Colon (tissue), 2 donors: Measurements from ENCODE around the gene NR4A2.

Experiments
- FAIRE-seq: peaks from 2 replicates; lab custom pipeline; 2012; peaks lifted over from hg19 to GRCh38; lab: Jason Lieb, UNC
- donor health status: control.
- donor health status: control.

NR4A2 gene

DNA sequence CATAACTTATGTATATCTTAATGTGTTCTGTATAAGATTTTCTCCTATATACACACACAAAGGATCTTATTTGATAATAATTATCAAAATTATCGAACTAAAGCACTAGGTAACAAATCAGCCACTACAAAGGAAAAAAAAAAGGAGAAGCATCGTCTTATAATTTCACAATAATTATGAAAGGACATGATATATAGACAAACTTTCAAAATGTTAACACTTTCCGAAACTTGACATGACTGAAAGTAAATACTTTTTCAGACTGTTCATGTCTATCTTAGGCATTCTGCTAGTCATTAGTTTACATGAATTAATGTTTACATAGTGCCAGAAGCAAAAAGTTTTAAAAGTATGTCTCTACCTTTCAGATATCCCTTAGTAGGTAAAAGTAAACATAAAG lies 7.3 kb upstream of the NR4A2 start:
- FAIRE-seq: no peak

DNA sequence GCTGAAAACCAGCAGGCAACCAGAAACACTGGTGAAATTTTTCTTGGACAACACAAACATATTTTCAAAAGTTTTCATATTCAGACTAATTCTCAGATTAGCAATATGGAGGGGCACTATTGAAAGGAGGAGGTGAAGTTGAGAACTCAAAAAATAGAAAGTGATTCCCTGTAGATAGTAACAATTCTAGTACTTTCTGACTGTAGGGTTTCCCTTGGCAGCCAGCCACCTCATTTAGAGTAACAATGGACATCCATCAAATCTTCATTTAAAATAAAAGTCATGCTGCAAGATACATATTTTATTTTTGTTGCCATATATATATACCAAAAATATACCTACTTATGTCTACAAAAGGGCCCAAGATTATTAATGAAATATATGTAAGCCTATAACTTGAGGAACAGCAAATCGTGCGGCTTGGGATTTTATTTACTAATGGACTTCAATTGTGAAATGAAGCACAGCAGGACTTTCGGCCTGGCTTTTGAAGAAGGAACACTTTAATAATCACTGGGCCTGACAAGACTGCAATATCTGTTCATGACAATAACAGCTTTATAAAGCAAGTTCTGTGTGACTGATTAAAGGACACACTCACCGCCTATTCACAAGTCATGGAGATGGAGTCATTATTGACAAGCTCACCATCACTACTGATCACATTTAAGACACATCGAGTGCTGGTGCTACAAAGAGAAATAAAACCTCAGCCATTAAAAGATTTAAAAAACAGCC lies 6.8 kb upstream of the NR4A2 start:
- no peak for FAIRE-seq

DNA sequence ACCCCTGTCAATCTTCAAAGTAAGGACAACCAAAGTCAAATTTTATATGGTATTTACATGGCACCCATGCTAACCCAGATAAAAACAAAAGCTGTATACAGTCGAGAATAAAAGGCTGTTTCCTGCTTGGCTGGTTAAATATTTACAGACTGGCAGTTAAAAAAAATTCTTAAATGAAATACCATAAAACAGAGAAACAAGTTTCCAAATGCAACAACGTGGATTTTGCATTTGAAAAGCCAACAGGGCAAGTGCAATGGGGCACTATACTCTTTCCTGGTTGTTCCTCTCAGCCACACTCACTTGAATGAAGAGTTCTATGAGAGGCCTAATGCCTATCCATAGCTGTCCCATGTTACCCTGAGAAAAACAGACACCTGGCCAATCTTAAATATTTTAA lies 6.1 kb upstream of the NR4A2 start:
- FAIRE-seq: no peak

DNA sequence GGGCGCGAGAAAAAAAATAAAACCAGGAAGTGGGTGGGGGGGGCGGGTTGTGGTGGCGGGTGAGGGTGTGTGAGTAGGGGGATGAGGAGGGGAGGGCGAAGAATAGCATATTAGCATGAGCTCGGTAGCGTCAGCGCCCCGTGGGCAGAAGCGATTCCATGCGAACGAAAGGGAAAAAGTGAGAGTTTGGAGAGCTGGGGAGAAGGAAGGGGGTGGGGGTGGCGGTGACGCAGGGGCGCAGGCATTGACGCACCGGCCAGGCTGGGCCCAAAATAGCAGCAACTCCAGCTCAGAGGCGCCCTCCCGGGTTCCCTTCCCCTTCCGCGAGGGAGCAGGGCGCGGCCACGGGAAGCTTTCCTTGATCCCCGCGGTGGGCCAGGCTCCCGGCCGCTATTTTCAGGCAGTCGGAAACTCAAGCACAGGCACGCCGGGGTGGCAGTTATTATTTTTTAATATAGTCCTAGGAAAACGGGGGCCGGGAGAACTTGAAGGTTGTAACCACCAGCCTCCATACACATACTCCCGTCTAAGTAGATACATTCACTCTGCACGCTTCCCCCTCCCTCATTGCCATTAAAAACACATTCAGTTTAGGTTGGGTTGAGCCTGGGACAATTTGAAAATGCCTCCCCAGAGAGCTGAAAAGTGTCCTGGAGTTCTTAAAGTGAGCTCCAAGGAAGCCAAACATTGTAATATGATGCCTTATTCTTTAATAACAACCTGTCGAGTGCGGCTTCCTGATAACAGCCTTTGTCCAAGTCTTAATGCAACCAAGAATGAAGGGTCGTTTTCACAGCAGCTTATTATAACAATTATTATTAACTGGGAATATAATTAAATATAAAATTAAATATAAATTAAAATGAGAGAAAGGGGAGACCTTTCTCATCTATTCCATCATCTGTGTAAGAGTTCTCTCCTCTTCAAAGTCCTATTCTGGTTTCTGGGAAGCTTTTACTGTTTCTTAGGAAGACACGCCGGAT lies 2.3 kb upstream of the NR4A2 start:
- FAIRE-seq: no peak

DNA sequence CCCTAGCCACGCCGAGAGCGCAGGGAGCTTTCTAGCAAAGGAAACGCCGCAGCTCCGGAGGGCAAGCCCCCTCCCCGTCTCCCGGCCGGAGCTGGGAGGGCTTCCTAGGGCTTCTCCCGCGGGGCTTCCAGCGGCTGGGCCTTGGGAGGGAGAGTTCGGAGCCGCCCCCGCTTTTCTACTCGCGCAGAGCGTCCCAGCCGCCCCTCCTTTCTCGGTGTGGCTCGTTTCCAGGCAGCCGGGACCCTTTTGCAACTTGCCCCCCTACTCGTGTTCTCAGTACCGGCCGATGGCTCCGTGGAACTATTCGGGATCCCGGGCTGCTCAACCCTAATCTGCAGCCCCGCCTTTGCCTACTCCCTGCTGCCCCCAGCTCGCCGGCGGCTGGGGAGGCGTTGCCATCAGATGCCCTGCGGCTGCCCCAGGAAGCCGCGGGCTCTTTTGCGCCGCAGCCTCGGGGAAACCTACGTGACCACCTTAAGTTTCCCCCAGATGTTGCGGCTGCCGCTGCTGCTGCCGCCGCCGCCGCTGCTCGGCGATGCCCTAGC lies 1.5 kb upstream of the NR4A2 start:
- FAIRE-seq: no peak

DNA sequence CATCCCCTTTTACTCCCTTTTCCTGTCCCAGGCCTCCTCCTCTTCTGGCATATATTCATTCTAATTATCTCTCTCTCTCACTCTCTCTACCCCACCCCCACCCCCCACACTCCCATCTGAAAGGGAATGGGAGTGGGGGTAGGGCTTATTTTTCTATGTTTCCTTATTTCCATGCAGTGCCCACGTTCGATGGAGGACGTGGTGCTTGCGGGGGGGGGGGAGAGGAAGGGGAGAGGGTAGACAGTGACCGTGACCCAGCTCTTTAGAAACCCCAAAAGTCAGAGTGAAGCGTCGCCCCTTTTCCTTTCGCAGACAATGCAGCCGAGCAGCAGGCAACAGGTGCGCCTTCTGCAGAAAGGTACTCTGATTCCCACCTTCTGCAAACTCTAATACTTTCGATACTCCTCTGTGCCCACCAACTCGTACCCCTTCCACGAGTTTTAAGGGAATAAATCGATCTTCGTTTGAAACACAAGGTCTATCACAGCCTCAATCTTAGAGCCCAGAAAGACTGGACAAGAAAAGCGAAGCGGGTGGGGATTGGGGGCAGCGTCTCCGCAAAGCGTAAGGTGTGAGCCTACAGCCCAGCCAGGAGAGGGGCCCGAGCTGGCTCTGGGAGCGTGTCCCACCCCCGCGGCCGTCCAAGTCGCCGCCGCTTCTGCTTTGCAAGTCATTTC lies 891 bp upstream of the NR4A2 start:
- FAIRE-seq: no peak

DNA sequence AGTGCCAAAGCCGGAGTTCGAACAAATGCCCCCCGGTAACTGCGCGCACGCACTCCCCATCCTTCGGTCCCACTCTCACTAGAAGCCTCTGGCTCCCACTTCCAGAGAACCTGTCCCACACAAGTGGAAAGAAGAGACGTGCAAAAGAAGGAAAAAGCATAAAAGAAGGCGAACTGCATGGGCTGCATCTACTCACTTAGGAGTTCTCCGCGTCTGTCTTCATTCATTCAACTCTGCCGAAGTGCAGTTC lies 312 bp downstream of the NR4A2 start:
- no peak for FAIRE-seq

DNA sequence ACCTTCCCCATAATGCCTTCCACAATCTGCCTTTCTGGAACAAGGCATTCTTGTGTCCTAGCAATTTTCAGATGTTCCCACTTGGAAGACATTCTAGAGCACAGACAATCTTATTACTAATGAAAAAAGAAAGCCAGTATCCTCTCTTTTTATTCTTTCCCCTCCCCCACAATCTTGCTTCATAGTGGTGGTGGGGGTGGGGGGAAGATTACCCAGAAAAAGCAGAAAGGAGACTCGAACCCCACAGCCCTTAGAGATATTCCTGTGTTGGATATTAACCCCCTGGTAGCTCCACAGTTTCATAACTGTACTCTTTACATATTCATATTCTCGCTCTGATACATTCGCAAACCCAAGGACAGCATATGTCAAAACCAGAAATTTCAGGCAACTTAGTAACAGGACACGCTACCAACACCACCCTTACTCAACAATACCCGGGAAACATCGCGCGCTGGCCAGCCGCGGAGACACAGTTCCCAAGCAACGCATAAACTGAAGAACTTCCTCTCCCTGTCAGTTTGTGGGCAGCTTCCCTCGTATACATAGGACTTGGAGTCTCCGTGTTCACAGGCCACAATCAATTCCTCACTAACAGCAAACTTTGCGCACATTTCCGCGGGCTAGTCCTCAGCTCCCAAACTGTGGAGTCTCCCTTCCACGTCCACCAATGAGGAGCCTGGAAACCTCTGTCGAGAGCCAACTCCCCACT lies 793 bp downstream of the NR4A2 start:
- FAIRE-seq: no peak

DNA sequence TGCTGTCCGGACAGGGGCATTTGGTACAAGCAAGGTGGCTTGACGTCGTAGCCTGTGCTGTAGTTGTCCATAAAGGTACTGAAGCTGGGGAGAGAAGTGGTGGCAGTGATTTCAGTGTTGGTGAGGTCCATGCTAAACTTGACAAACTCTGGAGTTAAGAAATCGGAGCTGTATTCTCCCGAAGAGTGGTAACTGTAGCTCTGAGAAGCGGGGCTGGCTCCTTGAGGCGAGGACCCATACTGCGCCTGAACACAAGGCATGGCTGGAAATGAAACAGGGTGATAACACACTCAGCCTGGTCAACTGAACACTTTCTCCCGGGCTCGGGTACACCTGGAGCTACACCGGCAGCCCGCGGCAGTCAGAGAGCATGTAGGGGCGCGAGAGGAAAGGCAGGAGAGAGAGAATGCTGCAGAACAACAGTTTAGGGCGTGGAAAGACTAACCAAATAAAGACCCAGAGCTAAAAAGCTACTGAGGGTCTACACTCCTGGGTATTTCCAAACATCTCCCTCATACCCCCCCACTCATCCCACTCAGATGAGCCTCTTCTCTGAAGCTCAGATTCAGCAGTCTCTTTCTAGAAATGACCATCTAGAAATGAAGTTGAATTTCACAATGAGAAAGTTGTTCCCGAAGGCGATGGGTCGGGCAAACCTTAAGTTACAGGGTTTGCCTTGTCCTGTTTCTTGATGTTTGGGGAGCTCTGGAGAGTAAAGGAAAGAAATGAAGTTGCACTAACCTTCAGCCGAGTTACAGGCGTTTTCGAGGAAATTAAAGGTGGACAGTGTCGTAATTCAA lies 2.4 kb downstream of the NR4A2 start:
- FAIRE-seq: no peak

DNA sequence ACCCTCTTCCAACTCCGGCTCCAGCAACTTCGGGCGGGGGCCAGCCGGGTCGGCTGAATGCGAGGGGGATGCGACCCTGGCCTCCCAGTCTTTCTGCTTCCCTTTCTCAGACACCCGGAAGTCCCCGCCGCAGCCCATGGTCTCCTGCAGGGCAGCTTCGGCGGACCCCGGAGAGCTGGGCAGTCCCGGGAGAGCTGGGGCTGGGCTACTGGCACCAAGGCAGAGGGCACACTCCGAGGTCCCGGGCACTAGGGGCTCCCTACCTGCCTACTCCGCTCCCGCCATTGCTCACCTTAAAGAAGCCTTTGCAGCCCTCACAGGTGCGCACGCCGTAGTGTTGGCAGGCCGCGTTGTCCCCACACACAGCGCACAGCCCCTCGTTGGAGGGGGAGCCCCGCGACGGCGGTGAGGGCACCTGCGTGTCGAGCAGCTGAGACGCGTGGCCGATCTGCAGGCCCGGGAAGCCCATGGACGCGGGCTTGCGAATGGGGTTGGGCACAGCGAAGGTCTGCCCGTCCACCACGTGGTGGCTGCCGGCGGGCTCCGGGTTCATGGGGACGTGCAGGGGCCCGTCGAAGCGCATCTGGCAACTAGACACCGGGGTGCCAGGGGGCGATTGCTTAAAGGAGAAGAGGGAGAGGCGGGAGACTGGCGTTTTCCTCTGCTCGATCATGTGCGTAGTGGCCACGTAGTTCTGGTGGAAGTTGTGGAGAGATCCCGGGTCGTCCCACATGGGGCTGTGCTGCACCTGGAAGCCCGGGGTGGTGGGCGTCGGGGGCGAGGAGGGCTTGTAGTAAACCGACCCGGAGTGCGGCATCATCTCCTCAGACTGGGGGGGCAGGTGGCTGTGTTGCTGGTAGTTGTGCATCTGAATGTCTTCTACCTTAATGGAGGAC lies 3.2 kb downstream of the NR4A2 start:
- FAIRE-seq: no peak

DNA sequence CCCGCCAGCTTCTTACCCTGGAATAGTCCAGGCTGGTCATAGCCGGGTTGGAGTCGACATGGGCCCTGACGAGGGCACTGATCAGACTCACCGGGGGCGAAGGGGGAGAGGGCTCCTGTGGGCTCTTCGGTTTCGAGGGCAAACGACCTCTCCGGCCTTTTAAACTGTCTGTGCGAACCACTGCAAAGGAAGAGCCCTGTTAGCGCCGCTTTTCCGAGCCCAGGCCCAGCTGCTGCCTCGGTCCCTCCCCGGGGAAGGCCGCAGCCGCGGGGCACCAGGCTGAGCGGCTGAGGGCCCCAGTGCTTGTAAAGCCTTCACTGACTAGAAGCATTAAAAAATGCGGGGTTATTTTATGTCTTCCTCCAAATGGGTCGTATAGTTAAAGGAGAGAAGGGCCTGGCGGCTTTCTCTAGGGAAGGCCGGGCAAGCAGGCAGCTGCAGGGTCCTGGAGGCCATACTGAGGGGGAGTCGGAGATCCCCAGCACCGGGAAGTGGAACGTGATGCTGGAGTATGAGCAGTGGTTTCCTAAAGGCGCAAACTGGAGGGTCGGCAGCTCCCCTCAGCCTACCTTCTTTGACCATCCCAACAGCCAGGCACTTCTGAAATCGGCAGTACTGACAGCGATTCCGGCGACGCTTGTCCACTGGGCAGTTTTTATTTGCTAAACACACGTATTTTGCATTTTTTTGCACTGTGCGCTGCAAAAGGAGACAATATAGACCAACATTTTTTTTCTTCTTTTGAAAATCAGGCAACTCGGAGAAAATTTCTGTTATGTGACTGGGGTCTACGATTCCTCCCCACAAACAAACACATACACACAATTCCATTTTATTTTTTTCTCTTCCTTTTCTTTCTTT lies 4.5 kb downstream of the NR4A2 start:
- FAIRE-seq: no peak

DNA sequence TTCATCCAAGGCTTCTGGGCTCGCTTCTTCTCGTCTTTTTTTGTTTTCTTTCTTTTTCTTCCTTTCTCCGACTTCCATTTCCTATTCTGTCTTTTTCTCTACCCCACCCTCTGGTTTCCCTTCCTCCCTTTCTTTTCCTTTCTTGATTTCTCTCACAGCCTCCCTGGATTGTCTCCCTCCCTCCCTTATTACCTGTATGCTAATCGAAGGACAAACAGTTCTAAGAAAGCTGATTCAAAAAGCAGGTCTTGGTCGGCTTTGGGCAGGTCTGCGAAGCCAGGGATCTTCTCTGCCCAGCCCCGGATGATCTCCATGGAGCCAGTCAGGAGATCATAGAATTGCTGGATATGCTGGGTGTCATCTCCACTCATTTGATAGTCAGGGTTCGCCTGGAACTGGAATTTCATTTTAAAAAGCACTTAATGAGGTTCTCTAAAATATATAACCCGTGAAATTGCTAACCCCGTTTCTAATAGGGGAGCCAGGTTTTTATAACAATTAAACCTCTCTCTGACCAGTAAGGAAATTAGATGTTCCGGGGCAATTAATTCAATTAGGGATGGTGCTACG lies 5.9 kb downstream of the NR4A2 start:
- no peak for FAIRE-seq

DNA sequence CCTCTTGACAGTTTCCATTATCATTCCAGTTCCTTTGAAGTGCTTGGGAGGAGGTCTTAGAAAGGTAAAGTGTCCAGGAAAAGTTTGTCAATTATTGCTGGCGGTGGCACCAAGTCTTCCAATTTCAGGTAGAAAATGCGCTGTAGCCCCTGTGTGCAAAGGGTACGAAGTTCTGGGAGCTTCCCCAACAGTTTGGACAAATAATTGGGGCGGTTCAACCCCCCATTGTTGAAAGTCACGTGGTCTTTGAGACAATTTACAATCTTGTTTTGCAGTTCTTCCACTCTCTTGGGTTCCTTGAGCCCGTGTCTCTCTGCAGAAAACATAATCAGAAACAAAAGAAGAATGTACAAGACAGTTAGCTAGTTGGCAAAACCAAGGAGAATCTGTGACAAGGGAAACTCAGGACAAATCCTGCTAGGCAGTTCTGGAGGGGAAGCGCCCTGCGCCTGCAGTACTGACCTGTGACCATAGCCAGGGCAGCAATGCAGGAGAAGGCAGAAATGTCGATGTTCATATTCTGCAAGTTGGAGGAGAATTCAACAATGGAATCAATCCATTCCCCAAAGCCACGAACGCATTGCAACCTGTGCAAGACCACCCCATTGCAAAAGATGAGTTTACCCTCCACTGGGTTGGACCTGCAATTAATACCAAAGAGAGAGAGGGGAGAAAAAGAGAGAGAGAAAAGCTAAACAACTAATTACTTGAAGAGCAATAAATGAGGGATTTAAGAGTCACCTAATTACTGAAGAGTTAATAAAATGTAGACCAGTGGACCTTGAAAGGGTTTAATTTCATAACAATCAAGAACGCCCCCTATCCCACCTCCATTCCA lies 6.6 kb downstream of the NR4A2 start:
- FAIRE-seq: no peak

DNA sequence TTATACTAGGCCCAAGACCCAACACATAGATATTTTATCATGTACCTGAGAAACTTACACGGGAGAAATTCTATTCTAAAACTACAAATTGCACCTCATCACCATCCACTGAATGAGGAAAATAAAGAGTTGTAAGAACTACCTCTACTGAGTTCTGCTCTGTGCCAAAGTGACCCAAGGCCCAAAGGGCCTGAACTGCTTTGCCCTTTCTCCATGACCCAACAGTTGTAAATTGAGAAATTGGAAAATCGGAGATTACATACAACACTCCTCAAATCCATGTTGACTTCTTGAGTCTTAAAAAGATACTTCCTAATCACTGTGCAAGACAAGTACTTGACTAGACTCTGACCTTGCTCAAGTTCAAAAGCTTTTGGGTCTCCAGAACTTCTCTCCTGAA lies 8.8 kb downstream of the NR4A2 start:
- FAIRE-seq: no peak

DNA sequence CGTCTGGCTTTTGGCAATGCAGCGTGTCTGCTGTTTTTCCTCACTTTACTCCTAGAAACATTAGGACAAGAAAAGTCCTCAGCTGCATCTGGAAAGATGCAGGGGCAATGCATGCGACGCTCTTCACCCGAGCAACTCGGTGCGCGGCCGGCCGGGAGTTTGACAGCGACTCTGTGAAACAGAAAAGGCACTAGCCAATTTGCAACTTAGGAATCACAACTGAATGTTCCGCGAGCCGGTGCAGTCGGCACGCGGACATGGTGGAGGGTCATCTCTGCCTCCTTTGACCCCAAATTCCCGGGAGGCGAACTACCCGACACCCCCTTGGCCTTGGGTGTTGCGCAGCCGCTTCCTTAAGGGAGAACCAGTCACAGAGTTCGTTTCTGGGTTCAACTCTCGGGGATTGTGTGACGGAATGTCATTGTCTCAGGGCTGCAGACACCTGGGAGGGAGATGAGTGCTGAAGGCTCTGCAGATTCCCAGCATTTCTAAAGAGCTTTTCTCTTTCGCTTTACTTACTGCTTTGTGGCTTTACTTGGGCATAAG lies 9.8 kb downstream of the NR4A2 start:
- no peak for FAIRE-seq

DNA sequence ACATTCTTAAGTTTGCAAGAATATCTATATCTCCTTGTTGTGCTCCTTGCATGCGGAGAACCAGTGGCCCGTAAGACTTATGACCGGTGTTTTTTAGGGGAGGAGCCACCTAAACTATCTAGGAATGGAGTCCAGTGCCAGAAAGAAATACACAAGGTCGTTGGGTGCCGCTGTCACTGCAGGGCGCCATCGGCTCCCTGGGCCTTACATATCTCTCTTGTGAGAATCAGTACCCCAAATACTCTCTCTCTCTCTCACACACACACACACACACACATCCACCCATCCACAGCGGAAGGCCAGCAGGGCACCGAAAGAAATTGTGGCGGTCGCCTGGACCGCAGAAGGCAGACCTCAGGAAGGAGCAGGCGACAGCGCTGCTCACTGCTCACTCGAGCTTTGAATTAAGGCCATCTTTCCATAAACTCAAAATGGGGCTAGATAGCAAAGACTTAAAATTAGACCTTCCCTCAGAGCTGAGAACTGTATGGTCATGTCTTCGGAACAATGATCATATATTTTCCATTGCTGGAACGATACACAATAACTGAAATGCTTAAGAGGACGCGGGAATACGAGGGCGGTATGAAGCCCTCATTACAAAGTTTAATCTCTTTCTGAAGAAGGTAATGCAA lies 10.4 kb downstream of the NR4A2 start:
- no peak for FAIRE-seq

DNA sequence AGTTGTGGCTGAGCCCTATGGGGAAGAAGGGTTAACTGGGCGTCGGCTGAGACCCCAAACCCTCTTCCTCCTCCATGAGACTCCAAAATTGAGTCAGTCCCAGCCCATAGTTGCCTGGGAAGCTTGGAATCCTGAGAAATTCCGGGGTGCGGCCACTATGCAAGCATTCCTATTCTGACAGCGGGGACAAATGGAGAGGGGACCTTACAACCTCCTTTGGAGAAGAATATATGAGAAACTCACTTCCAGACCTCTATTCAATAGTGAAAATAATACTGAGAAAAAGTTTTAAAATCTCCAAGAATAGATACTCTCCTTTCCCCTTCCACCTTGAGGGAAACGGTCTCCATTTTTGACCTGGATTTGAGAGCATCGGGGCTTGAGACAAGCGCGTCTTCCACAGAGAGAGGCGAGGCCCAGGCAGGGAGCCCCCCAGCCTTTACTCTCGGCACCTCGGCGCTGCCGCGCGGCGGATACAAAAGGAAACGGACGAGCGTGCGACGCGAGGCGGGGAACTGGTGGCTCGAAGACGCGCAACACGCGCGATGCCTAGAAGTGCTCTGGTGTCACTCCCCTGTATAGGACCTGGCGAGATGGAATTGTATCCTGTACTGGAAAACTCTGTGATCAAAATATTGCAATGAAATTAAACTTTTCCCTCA lies 11.1 kb downstream of the NR4A2 start:
- no peak for FAIRE-seq
